Stomach (tissue), 4 donors: ENCODE data around the gene CARD14.
A peak's percentile ranks its signal among the peaks of the same experiment; 100 is the strongest.

Experiments
- EP300 ChIP-seq: sonication (generic); formaldehyde crosslinking; IDR thresholded peaks from one replicate; pipeline ENCODE4 v1.6.1; 2017; ENCODE audit warnings: antibody characterized with exemption
- POLR2A ChIP-seq, 4 donors: fragments of 450-650 bp; IDR thresholded peaks; one replicate each; pipeline ENCODE4 v1.6.1; 2016; ENCODE audit warnings: antibody characterized with exemption in 4 of 4, control low read depth in 2 of 4, mild to moderate bottlenecking in 1 of 4, moderate library complexity in 1 of 4
- POLR2AphosphoS5 ChIP-seq, 3 donors: sonication (generic); formaldehyde crosslinking; IDR thresholded peaks; one replicate each; pipeline ENCODE4 v1.6.1; 2016; ENCODE audit warnings: antibody characterized with exemption in 3 of 3
- TF ChIP-seq, protein P1 (sequence below), 7 experiments: fragments of 450-650 bp in 4 of 7; fragments of 200-600 bp in 3 of 7; sonication (generic) in 3 of 7; IDR thresholded peaks; one replicate each; pipeline ENCODE4 v1.5.1; 2016 to 2019; ENCODE audit warnings: antibody characterized with exemption in 7 of 7, control low read depth in 2 of 7, mild to moderate bottlenecking in 1 of 7

DNA sequence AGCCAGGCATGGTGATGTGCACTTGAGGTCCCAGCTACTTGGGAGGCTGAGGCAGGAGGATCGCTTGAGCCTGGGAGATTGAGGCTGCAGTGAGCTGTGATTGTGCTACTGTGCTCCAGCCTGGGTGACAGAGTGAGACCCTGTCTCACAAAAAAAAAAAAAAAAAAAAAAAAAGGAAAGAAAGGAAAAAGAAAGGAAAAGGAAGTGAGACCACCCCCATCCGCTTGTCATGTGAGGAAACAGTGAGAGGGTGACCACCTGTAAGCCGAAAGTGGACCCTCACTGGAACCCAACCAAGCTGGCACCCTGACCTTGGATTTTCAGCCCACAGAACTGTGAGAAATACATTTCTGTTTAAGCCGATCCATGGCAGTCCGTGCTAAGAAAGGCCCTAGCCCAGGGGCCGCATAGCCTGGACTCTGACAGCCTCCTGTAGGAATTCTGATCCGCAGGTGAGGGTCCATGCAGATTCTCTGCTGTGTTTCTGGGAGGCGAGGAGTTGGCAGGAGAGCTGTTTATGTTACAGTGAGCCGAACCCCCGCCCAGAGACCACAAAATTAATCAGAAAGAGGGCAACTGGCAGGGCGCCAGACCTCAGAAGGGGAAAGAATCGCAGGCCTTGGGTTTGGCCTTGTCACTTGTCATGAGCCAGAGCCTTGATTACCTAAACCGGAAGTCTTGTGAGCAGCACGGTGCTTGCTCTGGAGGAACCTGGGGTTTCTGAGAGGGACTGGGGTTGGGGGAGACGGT is 49.4 kb downstream of the CARD14 start:
- TF ChIP-seq, protein P1, sequence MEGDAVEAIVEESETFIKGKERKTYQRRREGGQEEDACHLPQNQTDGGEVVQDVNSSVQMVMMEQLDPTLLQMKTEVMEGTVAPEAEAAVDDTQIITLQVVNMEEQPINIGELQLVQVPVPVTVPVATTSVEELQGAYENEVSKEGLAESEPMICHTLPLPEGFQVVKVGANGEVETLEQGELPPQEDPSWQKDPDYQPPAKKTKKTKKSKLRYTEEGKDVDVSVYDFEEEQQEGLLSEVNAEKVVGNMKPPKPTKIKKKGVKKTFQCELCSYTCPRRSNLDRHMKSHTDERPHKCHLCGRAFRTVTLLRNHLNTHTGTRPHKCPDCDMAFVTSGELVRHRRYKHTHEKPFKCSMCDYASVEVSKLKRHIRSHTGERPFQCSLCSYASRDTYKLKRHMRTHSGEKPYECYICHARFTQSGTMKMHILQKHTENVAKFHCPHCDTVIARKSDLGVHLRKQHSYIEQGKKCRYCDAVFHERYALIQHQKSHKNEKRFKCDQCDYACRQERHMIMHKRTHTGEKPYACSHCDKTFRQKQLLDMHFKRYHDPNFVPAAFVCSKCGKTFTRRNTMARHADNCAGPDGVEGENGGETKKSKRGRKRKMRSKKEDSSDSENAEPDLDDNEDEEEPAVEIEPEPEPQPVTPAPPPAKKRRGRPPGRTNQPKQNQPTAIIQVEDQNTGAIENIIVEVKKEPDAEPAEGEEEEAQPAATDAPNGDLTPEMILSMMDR (IDR thresholded peaks at IDR 0.05) = no peak
- no peak for TF ChIP-seq EP300
- TF ChIP-seq POLR2A (IDR thresholded peaks at IDR 0.05) = no peak
- peak; percentile 38 to 63 (median 42) for TF ChIP-seq POLR2AphosphoS5 (IDR thresholded peaks at IDR 0.05)
